RCC 7860 (cell line): ENCODE measurements around the gene ATP8A2.
A peak's percentile ranks its signal among the peaks of the same experiment; 100 is the strongest.

ENCODE experiments used
- DNase-seq: peaks from one replicate; pipeline ENCODE4 v3.0.0-alpha.2; 2015; ENCODE audit warnings: low spot score
- FAIRE-seq: peaks from 2 replicates; lab custom pipeline; 2012; peaks lifted over from hg19 to GRCh38; lab: Jason Lieb, UNC

Gene ATP8A2

GRCh38 chr13:25380741-25381324, 9.1 kb downstream of the ATP8A2 start:
- DNase-seq (no peak), FAIRE-seq (no peak)

DNA sequence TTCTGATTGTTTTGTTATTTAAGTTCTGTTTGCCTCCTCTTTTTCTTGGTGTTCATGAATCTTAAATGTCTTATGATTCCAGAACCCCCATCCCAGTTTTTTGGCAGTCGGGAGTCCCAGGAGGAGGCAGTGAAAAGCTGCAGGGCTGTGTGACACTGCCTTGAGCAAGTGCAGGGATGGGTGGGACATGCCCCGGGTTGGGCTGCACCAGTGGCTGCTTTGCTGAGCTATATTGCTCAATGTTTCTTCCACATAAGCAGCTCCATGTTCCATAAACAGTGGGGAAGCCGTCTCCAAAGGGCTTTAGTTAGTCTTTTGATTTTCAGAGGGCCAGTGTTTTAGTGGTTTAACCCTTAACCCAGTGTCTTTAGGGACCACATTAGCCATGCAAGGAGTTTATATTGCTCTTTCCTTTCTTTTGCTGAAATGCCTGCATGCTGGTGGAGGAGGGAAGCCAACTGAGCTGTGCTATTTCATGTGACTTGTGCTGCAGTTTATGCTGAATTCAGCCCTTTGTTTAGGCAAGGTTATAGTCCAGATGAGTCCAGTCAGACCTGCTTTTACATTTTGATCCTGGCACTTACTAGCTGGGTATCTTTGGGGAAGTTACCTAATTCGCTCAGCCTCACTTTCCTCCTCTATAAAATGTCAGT, 13.1 kb downstream of the ATP8A2 start:
- no peak for DNase-seq
- FAIRE-seq = no peak

GRCh38 chr13:25391932-25392331, 20.2 kb downstream of the ATP8A2 start:
- DNase-seq (no peak), FAIRE-seq (no peak)

DNA sequence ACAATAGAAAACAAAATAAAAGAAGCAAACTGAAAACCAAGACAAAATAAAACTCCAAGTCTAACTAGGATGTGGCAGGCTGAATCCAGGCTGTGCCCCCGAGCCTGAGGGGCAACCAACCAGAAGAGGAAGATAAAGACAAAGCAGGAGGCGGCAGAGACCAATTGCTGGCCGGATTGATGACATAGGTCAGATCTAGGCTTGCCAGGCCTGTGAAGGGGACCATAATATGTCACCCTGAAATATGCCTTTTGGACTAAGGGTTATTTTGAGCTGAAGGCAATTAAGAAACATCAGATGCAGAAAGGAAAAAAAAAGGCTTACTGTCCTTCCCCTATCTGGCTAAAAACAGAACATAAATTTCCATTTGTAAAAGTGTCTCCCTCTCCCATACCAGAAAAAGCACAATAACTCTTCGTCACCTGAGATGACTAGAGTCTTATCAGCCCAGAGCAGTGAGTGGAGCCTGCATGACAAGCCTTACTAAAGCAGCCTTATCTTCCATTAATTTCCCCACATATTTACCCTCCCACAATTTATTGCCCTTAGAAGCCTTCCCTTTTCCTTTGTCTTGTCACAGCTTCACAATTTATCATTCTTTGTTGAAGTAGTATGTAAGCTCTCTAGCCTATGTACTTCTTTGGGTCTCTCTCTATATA, 22.8 kb downstream of the ATP8A2 start:
- FAIRE-seq = no peak
- no peak for DNase-seq

DNA sequence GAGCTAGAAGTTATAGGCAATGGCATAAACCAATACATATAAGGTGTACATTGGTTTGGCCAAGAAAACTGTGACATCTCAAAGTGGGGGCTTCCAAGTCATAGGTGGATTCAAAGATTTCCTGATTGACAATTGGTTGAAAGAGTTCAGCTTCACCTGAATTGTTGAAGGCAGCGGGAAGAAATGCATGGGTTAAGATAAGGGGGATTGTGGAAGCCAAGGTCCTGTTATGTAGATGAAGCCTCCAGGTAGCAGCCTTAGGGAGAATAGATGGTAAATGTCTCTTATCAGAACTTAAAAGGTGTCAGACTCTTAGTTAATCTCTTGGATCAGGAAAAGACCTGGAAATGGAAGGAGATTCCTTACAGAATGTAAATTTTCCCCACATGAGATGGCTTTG, 26.0 kb downstream of the ATP8A2 start:
- FAIRE-seq = no peak
- no peak for DNase-seq

DNA sequence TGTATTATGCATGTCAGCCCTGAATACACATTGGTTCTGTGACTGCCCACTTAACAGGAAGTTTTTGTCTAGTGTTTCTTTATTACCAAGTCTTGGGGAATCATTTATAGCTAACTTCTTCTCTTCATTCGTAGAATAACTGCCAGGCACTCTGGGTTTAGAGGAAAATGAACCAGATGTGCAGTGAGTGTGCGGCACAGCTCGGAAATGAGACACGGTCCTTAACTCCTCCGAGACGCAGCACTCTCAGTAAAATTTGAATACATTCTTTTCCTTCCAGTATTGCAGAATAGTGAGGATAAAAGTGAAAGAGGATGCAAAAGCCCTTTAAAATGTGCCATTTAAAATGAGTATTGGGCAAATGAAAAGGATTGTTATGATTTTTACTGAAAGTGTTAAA, 29.2 kb downstream of the ATP8A2 start:
- no peak for DNase-seq
- FAIRE-seq = no peak

DNA sequence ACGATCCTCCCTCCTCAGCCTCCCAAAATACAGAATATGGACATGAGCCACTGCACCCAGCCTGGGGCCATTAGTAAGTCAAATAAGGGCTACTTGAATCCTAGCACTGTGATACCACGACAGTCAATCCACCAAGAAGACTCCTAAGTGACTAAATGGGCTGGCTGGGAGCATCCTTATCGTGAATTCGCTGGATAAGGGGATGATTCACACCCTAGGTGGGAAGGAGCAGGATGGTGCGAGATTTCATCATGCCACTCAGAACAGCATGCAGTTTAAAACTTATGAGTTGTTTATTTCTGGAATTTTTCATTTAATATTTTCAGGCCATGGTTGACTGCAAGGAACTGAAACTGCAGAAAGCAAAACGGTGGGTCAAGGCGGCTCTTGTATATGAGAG, 30.2 kb downstream of the ATP8A2 start:
- DNase-seq = no peak
- FAIRE-seq = no peak

GRCh38 chr13:25406377-25406776, 34.6 kb downstream of the ATP8A2 start:
- DNase-seq (no peak), FAIRE-seq (no peak)

DNA sequence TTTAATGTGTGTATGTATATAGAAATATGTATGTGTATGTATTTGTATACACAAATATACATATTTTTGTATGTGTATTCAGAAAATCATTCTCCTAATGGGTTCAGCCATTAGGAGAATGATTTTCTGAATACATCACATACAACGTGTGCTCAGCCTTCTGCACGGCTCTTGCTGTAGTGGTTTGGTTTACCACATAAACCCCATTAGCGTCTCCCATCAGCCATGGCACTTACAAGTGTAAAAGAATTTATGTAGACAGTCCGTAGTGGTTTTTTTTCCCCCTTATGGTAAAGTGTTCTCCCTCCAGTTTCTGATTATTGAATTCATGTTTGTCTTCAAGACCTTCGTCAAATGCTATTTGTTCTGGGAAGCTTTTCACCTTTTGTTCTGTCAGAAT, 38.2 kb downstream of the ATP8A2 start:
- no peak for DNase-seq
- FAIRE-seq = no peak

- DNase-seq = no peak
- FAIRE-seq = no peak
Observed at GRCh38 chr13:25415241-25415640, 43.5 kb downstream of the ATP8A2 start.

DNA sequence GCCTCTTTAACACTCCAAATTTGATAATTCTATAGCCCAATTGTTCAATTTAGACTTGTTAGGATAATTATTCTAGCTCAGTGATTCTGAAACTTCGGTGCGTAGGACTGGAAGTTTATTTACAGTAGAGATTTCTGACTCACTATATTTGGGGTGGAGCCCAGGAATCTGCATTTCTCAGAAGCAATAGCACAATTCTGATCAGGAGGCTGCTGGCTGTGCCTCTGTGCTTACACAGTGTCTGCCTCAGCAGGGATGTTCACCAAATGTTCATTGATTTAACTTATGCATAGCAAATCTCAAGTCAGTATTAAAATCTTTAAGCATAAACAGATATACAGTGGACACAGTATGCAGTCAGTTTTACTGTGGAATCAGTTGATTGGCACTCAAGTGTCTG, 45.8 kb downstream of the ATP8A2 start:
- DNase-seq (no peak), FAIRE-seq (no peak)

DNA sequence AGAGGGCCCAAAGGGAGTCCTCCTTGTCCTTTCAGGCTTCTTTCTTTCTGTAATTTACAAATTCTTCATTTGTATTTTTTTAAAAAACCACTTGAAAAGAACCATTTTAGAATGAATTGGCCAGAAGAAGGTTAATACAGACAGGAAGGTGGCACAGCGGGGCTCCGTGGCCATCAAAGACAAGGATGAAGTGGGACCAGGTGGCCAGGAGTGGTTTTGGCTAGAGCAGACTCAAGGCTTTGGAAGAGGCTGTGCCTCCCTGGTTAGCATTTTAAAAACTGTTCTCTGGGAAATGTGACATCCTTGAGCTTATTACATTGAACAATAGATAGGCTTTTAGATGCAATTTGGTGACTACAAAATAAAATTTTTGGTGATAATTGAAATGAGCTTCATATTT, 48.4 kb downstream of the ATP8A2 start:
- FAIRE-seq = no peak
- DNase-seq = no peak

DNA sequence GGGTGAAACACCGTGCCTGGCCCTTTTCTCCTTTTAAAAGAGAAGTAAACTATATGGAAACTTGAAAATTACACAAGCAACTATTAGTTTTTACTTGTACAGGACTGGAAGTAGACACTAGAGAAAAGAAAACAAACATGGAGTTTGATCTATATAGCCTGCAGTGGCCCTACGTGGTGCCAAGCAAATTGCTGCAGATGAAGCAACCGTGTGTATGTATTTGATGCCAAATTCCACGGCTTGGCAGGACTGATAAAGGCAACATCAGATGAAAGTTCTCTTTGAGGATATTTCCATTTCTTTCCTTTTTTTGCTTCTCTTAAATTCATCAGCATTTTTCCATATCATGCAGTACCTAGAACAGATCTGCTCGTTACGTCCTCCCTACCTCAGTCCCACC, 49.8 kb downstream of the ATP8A2 start:
- DNase-seq (no peak), FAIRE-seq (no peak)

DNA sequence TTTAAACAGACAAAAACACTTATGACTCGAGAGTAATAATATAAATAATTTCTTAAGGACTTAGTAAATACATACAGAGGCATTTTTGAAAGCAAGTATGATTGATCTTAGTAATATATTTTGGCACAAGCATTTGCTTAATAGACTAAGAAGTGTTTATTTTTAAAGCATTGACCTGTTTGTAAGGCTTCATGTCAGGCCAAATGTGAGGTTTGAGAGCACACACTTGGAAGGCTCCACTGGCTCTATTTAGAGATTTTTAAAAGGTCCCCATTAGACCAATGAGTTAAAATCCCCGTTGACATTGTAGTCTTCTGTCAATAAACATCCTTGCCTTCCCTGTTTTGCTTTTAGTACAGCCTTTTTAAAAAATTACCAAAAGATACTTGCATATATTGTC, 50.4 kb downstream of the ATP8A2 start:
- FAIRE-seq (no peak), DNase-seq (no peak)

DNA sequence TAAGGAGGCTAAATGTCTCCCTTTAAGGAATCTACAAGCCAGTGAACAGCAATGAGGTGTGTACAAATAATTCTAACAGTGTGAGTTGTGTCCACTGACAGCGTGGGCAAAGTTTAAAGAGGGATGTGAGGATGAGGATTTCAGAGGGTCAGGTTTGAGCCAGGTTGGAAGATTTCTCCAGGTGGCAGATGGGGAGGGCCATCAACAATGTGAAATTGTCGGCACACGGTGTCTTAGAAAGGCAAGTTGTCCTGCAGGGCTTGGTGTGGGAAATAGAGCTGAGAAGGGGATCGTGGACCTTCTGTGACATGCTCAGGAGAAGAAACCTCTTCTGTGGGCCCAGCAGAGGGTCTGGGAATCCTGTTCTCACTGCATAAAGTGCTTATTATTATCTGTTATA, 52.1 kb downstream of the ATP8A2 start:
- FAIRE-seq = no peak
- DNase-seq = no peak

GRCh38 chr13:25429466-25429865, 57.7 kb downstream of the ATP8A2 start:
- no peak for FAIRE-seq
- DNase-seq = peak; percentile 36

DNA sequence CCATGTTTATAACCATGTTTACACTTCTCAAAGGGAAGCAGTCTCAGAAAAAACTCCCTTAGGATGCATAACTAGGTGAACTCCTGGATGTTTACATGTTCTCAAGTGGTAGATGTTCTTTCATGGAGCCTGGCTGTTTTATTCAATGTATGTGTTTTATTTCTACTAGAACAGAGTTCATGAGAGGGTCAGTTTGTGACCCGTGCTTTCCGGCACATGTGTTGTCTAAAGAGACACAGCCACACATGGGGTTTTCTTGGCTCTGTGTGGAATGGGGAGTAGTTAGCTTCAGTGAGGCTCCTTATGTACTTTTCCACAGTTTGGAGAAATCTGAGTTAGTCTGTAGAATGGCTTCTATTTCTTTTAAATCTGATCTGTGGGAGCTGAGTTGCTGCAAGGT, 60.9 kb downstream of the ATP8A2 start:
- DNase-seq (no peak), FAIRE-seq (no peak)

DNA sequence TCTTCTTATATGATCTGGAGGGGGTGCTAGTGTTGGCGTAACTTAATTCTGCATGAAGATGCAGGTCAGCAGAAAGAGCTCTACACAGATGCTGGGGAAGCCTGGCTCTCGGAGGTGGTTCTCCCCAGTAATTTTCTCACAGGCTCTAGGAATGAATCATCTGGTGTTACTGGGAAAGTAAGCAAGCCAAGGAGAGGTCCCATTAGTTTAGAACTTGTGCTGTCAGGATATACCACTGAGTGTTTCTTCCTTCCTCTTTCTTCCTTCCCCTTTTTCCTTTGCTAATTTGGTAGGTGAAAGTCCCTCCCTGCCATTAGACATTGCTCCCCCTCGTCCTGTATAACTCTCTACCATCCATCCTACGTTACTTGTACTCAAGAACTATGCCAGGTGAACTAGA, 68.3 kb downstream of the ATP8A2 start:
- FAIRE-seq (no peak), DNase-seq (no peak)

- FAIRE-seq (no peak), DNase-seq (no peak)
Observed at GRCh38 chr13:25446261-25446660, 74.5 kb downstream of the ATP8A2 start.

GRCh38 chr13:25447396-25447795, 75.6 kb downstream of the ATP8A2 start:
- DNase-seq (no peak), FAIRE-seq (no peak)

GRCh38 chr13:25453850-25454365, 82.1 kb downstream of the ATP8A2 start:
- FAIRE-seq = no peak

GRCh38 chr13:25455146-25455545, 83.4 kb downstream of the ATP8A2 start:
- FAIRE-seq = no peak
- peak; percentile 22 for DNase-seq

More at GRCh38 chr13:25453850-25454365, 82.1 kb downstream of the ATP8A2 start:
- peak; percentile 33 for DNase-seq
